Epithelial cell of esophagus (primary cell): ENCODE data around the gene CDX2.
A peak's percentile ranks its signal among the peaks of the same experiment; 100 is the strongest.

Source experiments
- DNase-seq: peaks from one replicate; pipeline ENCODE4 v3.0.0; 2010; ENCODE audit warnings: low read depth
- H3K4me3 ChIP-seq: 2 replicates; pipeline ENCODE4 v1.5.1; 2011; ENCODE audit warnings: mild to moderate bottlenecking, low read length, control low read depth
- TF ChIP-seq, protein P1 (sequence below): IDR thresholded peaks from 2 replicates; pipeline ENCODE4 v1.5.1; 2011; ENCODE audit warnings: low read depth, mild to moderate bottlenecking, low read length, control low read depth, inconsistent platforms; ENCODE audit not compliant: insufficient read depth; ENCODE audit errors: missing control alignments

The CDX2 gene

DNA sequence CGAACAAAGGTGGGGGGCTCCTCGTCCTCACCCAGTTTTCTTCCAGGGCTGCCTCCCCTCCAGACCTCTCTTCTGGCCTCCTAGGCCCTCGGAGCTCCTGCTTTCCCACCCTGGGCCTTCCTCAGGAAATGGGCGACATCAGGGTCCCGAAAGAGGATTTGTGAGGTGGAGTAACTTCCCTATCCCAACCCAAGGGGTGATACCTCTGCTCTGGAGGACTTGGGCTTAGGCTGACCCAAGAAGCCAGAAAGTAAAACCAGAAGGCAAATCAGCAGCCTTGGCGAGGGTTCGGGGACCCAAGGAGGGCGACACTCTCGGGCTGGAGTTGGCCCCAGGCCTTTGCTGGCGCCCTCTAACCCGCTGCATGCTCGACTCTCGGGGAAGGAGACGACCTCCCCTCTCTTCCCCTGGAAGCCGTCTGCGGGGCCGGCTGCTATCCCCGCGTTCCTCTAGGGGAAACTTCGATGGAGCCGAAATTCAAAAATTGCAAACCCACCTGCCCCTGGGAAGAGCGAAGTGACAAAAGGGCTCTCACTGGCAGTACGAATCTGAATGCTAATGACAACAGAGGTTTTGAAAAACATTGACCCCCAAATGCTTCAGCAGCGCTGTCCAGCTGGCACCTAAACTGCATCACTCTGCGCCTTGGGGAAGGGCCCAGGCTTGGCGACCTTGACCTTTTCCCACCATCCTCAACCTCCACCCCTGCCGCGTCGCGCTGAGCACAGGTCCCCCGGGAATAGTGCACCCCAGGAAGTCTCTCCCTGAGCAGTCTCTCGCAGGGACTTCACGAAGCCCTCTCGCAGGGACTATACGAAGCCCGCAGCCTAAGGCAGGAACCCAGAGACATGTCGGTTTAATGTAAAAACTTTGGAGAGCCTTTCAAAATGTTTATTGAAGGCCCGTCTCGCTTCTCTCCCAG lies 46.9 kb downstream of the CDX2 start:
- TF ChIP-seq, protein P1, sequence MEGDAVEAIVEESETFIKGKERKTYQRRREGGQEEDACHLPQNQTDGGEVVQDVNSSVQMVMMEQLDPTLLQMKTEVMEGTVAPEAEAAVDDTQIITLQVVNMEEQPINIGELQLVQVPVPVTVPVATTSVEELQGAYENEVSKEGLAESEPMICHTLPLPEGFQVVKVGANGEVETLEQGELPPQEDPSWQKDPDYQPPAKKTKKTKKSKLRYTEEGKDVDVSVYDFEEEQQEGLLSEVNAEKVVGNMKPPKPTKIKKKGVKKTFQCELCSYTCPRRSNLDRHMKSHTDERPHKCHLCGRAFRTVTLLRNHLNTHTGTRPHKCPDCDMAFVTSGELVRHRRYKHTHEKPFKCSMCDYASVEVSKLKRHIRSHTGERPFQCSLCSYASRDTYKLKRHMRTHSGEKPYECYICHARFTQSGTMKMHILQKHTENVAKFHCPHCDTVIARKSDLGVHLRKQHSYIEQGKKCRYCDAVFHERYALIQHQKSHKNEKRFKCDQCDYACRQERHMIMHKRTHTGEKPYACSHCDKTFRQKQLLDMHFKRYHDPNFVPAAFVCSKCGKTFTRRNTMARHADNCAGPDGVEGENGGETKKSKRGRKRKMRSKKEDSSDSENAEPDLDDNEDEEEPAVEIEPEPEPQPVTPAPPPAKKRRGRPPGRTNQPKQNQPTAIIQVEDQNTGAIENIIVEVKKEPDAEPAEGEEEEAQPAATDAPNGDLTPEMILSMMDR, result no peak
- H3K4me3 ChIP-seq, result no peak overlapping the region
- no peak for DNase-seq

DNA sequence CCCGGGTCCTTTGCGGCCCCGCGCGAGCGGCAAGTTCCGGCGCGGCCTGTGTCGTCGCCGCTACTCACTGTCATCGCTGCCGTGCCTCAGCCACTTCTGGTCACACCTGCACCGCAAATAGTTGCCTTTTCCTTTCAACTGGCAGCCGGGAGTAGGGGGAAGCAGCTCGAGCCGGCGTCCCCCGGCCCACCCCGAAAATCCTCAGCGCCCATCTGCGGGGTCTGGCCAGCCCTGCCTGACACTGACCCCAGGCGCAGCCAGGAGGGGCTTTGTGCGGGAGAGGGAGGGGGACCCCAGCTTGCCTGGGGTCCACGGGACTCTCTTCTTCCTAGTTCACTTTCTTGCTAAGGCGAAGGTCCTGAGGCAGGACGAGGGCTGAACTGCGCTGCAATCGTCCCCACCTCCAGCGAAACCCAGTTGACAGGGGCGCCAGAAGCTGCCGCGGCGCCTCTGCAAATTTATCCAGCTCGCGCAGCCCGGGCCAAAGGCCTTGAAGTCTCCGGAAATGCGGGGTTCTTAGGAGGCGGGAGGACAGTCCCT lies 47.6 kb downstream of the CDX2 start:
- H3K4me3 ChIP-seq, result peak overlapping the region; percentile 27
- TF ChIP-seq, protein P1, result no peak
- DNase-seq, result no peak

DNA sequence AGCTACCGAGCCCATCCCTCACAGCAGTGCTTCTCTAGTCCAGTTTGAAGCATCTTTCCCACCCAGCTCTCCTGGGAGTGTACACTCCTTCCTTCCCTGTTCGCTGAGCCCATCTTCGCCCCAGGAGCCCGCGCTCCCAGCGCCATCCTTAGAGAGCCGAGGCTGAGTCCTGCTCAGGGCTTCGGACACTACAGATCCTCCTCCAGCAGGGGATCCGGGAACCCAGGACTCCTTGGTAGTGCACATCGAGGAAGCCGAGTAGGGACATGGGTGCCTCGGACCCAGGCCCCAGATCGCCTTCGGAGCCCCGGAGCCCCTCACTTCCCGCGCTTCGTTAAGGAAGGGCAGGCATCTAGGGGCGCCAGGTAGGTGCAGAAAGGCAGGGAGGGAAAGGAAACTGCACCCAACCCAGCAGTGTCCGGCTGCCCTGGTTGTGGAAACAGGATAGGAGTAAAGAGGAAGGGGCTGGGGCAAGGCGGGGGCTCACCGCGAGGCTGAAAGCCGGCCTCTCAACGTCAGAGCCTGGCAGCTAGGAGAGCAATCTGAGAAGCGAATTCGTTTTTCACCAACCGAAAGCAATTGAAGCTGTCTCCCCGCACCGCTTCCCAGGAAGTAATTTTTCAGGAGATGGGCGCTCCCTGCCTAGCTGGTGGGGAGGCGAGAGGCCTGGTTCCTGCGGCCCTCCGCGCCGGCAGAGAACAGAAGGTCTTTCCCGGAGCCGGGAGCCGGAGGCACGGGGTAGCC lies 48.3 kb downstream of the CDX2 start:
- peak overlapping the region; percentile 27 for H3K4me3 ChIP-seq
- peak; percentile 20 for DNase-seq
- TF ChIP-seq, protein P1, result no peak

DNA sequence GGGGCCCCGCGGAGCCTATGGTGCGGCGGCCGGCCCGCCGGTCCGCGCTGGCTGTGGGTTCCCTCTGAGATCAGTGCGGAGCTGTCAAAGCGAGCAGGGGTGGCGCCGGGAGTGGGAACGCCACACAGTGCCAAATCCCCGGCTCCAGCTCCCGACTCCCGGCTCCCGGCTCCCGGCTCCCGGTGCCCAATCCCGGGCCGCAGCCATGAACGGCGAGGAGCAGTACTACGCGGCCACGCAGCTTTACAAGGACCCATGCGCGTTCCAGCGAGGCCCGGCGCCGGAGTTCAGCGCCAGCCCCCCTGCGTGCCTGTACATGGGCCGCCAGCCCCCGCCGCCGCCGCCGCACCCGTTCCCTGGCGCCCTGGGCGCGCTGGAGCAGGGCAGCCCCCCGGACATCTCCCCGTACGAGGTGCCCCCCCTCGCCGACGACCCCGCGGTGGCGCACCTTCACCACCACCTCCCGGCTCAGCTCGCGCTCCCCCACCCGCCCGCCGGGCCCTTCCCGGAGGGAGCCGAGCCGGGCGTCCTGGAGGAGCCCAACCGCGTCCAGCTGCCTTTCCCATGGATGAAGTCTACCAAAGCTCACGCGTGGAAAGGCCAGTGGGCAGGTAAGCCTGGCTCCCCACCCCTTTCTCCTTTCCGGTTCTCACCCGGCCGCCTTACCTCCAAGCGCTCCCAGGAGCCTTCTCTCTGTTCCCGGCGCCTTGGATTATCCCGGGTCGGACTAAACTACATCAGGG lies 49.0 kb downstream of the CDX2 start, which contains the start of gene PDX1:
Gene PDX1 (plus strand): TSS at position 67 of the 743 bp plus-strand sequence. CDS start 139 bp downstream, at position 206.
- TF ChIP-seq, protein P1, result no peak
- peak; percentile 35 for DNase-seq
- peak within 1 kb of the TSS; percentile 27 for H3K4me3 ChIP-seq

DNA sequence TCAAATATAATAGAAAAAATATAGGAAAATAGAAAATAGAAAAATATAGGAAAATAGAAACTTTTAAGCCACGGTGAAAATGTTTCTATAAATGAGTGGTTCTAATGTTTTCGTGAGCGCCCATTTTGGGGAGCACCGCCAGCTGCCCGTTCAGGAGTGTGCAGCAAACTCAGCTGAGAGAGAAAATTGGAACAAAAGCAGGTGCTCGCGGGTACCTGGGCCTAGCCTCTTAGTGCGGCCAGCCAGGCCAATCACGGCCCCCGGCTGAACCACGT lies 49.5 kb downstream of the CDX2 start:
- TF ChIP-seq, protein P1, result no peak
- H3K4me3 ChIP-seq, result no peak overlapping the region
- DNase-seq, result no peak

DNA sequence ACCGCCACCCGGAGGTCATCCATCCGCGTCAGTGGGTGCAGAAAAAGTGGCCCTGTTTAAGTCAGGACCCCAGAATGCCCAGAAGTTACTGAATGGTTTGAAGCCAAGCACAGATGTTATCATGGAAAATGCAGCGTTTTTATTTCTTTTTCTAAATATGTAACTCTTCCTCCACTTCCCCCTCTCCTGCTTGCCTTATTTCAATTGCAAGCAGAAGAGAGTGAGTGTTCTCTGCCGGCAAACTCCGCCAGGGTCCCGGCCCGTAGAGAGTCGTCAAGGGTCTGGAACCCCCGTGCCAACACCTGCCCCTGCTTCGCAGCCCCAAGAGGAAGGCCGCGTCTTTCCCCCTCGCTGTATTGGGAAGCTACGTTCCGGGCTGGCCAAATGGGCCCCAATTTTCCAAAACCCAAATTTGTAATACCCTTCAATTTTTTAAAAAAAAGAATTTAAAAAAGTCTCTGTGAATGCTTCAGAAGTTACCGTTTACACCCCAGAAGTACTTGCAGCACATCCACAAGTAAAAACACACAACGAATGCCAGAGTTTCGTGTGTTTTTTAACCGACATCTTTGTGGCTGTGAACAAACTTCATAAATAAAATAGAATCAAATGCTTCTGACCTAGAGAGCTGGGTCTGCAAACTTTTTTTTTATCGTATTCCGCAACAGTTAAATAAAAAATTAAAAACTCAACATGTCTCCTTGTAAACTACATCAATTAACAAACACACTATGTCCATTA lies 50.0 kb downstream of the CDX2 start:
- no peak overlapping the region for H3K4me3 ChIP-seq
- DNase-seq, result no peak
- TF ChIP-seq, protein P1, result no peak
